ENCODE data around the gene HOXB6. TPM values are rescaled to one million over a fixed set of nuclear protein-coding genes. Genes with fewer than 3 reads are reported as not detected.

HOXB6 gene
- polyA plus RNA-seq, 1 donor from 2014 or later: not detected

DNA sequence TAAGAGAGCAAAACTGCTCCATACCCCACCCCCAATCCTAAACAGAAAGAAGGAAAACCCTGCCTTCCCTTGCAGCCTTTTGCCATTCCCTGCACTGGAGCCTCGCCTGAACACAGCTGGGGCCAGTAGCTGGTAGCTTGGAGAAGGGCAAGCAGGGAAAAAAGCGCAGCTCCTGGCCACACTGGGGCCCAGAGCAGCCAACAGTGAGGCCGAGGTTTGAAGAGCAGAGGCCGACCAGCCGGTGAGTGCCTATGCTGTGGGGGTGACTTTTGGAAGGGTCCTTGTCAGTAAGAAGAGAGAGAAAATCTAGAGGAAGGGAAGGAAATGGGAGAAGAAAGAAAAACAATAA is 24.6 kb upstream of the HOXB6 start:
- Mint-ChIP-seq H3K27ac (peak overlapping the region in 1 of 3 donors; percentile 26), H3K27me3 (peaks cover 55% of the 10 kb centered on the region), H3K36me3 (peaks cover 1% of the 10 kb centered on the region), H3K9me3 (peaks cover 0 to 4% (median 0%) of the 10 kb centered on the region in 3 donors), H3K4me1 (peaks cover 5% of the 10 kb centered on the region in 3 donors), H3K4me3 (no peak overlapping the region)

- Mint-ChIP-seq H3K9me3 (peaks cover 0 to 4% (median 0%) of the 10 kb centered on the region in 3 donors), H3K27me3 (peaks cover 56% of the 10 kb centered on the region), H3K4me3 (peak overlapping the region in 1 of 4 donors; percentile 48), H3K4me1 (peaks cover 5% of the 10 kb centered on the region in 3 donors), H3K27ac (peak overlapping the region in 2 of 3 donors; percentile 26 to 84), H3K36me3 (peaks cover 1% of the 10 kb centered on the region)
These were observed 24.0 kb upstream of the HOXB6 start for GRCh38 chr17:48628649-48629410.

DNA sequence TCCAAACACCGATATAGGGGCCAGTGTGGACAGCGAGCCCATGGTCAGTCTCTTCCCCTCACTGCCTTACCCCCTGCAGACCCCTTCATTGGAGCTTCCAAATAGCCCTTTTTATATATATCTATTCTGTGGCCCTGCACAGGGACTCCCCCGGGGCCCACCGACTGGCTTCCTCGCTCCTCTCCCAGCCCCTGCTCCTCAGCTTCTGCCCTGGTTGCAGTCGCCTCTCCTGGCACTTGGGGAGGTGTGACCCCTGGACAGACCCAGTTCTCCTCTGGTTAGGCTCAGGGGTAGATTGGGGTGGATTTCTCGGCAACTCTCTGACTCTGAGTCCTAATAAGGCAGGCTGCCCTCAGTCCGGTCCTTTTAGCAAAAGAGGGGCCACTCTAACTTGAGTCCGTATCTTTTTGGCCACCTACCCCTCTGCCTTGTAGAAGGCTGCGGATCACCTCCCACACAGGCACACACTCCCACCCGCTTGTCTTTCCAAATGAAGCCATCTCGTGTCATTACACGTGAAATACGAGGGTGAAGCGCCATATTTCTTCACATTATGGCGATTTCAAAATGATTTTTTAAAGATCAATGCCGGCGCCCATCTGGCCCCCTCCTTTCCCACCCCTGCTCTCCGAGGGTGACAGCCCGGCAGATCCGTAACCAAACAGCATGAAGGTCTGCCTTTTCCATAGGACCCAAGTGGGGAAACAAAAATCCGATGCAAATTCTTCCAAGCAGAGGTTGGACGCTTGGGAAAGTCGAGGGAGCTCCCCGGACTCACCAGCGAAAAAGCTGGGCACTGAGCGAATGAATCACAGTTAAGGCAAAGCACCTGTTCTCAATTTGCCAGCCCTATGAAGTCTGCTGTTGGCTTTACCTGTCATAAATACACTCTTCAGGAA is 23.1 kb upstream of the HOXB6 start:
- H3K9me3 Mint-ChIP-seq: peaks cover 0 to 4% (median 0%) of the 10 kb centered on the region in 3 donors
- H3K4me1 Mint-ChIP-seq: peaks cover 4 to 5% (median 5%) of the 10 kb centered on the region in 3 donors
- peaks cover 57% of the 10 kb centered on the region for H3K27me3 Mint-ChIP-seq
- H3K36me3 Mint-ChIP-seq: peaks cover under 1% of the 10 kb centered on the region
- H3K27ac Mint-ChIP-seq: peak overlapping the region in 2 of 3 donors; percentile 61 to 84
- peak overlapping the region in 3 of 4 donors; percentile 9 to 80 (median 48) for H3K4me3 Mint-ChIP-seq

DNA sequence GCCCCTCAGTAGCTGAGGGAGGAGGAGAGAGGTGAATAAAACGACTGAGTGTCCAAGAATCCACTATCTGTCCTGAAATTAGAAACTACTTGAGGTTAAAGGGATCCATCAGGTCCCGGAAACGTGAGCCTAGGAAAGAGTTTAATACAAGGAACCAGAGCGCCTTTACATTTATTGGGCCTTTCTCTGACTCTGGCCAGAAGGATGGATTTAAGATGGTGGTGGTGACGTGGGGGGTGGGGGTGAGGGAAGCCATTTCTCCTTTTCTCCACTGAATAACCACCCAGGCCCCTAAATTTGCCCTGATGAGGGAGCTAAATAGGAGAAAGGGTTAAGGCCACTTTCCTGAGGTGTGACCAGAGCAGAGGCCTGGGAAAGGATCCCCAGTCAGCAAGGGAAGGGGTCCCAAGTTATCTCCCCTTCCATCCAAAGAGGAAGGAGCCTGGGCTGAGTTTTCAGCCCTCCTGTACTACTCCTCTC is 22.4 kb upstream of the HOXB6 start:
- peaks cover 59% of the 10 kb centered on the region for H3K27me3 Mint-ChIP-seq
- H3K27ac Mint-ChIP-seq: peak overlapping the region in 1 of 3 donors; percentile 21
- H3K9me3 Mint-ChIP-seq: peaks cover 0 to 4% (median 0%) of the 10 kb centered on the region in 3 donors
- peak overlapping the region in 3 of 4 donors; percentile 45 to 80 (median 74) for H3K4me3 Mint-ChIP-seq
- H3K36me3 Mint-ChIP-seq: no peaks in the 10 kb centered on the region
- H3K4me1 Mint-ChIP-seq: peaks cover 0 to 5% (median 5%) of the 10 kb centered on the region in 3 donors

DNA sequence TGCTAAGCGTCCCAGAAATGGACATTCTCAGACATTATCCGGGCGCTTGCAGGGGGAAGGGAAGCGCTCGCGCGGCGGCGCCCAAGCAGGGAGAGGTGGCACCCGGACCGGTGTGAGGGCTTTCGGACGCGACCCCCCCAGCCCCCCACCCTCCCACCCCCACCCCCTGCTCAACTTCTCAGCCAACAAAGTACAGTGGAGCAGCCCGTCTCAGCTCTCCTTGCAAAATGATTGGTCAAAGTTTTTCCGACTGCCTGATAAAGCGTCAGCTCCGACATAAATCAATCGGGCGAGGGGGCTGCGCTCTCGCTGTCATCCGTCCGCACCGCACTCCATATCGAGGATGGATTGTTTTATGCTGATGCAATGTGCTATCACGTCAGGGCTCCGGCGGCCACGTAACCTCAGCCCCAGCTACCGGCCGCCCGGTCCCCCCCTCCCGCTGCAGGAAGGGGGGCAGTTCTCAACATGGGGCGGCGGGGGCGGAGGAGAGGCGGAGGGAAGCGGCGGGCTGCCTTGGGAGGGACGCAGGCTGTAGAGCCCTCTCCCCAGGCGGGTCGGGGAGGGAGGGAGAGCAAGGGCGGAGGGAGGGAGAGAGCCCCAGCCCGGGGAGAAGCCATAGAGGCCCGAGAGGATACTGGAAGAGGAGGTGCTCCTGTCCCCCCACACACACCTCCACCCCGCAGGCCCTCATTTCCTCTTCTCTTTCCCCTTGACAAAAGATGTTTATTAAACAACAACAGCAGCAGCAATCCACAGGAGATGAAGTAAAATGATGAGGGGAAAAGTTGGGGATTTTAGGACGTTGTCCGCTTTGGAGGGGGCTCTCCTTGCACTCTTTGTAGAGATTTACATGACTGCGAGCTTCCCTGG is 21.7 kb upstream of the HOXB6 start, which contains the start of gene HOXB9:
TSS of gene HOXB9 (minus strand) at position 114 of the 873 bp plus-strand sequence. CDS start at position 25, 89 bp downstream.
- H3K4me3 Mint-ChIP-seq: peak within 1 kb of the TSS; percentile 74 to 93 (median 83)
- H3K4me1 Mint-ChIP-seq: peaks cover 0 to 5% (median 5%) of the 10 kb centered on the region in 3 donors
- H3K36me3 Mint-ChIP-seq: no peaks in the 10 kb centered on the region
- H3K9me3 Mint-ChIP-seq: peaks cover 0 to 4% (median 0%) of the 10 kb centered on the region in 3 donors
- peak within 1 kb of the TSS; percentile 32 to 74 (median 71) for H3K27ac Mint-ChIP-seq
- peaks cover 61% of the 10 kb centered on the region for H3K27me3 Mint-ChIP-seq

DNA sequence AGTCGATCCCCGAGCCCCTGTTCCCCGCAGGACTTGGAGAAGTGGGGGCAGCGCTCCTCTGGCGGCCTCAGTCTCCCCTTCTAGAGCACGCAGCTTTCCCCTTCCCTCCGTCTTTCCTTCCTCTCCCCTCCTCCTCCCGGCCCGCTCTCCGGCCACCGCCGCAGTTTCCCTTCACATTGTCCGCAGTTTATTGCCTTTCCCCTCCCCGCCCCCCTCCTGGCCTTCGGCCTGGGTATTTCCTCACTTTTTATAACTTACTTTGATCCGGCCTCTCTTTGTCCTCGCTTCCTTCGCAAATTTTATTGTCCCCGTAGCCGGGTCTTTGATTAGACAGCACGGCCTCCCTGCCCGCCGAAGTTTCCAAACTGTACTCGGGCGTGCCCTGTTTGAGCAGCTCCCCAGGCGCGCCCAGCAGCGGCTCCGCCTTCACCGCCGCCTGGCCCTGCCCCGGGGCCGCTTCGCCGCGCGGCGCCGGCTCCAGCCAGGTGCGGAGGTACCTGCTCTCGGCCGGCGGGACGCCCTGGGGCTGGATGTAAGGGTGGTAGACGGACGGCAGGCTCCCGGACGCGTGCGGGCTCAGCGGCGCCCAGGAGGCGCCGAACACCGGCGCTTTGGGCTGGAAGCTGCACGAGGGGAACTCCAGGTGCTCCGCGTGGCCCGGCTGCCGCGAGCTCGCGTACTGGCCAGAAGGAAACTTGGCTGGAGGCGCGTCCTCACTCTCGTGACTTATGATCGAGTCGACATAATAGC is 20.9 kb upstream of the HOXB6 start:
- Mint-ChIP-seq H3K27ac (peak overlapping the region; percentile 32 to 74 (median 39)), H3K4me3 (peak overlapping the region; percentile 74 to 93 (median 83)), H3K9me3 (peaks cover 0 to 4% (median 0%) of the 10 kb centered on the region in 3 donors), H3K36me3 (peaks cover 1% of the 10 kb centered on the region), H3K4me1 (peaks cover 0 to 5% (median 5%) of the 10 kb centered on the region in 3 donors), H3K27me3 (peaks cover 67% of the 10 kb centered on the region)

DNA sequence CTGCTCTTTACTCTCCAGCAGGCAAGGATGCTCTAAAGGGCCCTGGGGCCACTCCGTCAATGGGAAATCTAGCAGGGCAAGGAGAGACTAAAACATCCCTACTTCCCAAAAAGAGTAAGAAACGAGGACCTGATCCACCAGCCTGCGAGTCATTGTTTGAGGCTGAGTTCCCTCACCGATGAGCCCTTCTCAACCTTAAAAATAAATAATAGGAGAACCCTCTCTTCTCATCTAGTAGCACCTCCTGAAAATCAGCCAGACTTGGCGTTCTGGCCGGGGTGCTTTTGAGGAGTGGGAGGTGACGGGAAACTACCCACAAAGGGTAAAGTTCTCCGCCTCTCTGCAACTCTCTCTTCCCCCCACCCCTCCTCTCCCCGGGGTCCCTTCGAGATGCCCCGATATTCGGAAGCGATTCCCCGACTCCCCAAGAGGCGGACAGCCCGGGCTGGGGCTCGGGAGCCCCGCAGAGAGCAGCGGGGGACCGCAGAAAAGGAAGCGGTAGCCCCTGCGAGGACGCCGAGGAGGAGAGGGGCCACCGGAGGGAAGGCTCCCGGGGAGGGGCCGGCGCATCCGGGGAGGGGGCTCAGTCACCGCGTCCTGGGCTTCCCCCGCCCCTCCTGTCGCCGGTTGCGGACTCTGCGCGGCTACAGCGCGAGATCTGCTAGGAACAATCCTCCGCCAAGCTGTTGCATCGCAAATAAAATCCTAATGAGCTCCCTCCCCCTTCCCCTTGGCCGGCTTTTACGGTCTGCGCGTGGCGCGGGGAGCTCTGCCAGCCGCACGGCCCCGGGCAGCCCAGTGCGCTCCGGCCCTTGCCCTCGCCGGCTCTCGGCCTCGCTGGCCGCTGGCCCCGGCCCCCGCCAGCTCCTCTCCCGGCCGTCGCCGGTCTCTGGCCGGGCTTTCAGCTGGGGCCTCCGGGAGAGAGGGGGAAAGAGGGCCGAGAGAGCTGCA is 20.0 kb upstream of the HOXB6 start:
- Mint-ChIP-seq H3K27ac (peak overlapping the region in 2 of 3 donors; percentile 64 to 76), H3K4me3 (peak overlapping the region; percentile 41 to 90 (median 70)), H3K27me3 (peaks cover 73% of the 10 kb centered on the region), H3K4me1 (peaks cover 0 to 5% (median 5%) of the 10 kb centered on the region in 3 donors), H3K36me3 (peaks cover 1% of the 10 kb centered on the region), H3K9me3 (peaks cover 0 to 4% (median 0%) of the 10 kb centered on the region in 3 donors)

DNA sequence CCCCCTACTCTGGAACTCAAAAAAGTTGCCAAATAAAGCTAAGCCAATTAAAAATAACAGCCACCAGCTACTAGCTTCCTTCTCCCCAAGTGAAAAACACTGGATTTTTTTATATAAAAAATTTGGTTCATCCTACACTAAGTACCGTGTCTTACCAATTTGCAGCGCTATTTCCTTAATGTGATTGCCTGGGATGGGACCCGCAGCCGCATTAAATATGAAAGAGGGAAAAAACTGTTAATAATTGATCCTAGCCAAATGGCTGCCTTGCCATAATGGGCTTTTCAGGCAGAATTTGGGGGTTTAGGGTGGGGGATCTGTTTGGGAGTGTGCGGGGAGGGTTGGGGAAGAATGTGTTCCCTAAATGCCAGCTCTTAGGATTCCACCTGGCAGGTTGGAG is 19.3 kb upstream of the HOXB6 start:
- peaks cover 72% of the 10 kb centered on the region for H3K27me3 Mint-ChIP-seq
- H3K27ac Mint-ChIP-seq: peak overlapping the region in 1 of 3 donors; percentile 64
- H3K4me1 Mint-ChIP-seq: peaks cover 0 to 5% (median 5%) of the 10 kb centered on the region in 3 donors
- H3K4me3 Mint-ChIP-seq: peak overlapping the region in 2 of 4 donors; percentile 58 to 82
- peaks cover 1% of the 10 kb centered on the region for H3K36me3 Mint-ChIP-seq
- H3K9me3 Mint-ChIP-seq: peaks cover 0 to 4% (median 0%) of the 10 kb centered on the region in 3 donors

GRCh38 chr17:48623583-48623982 is 18.8 kb upstream of the HOXB6 start:
- H3K4me3 Mint-ChIP-seq: peak overlapping the region in 1 of 4 donors; percentile 58

DNA sequence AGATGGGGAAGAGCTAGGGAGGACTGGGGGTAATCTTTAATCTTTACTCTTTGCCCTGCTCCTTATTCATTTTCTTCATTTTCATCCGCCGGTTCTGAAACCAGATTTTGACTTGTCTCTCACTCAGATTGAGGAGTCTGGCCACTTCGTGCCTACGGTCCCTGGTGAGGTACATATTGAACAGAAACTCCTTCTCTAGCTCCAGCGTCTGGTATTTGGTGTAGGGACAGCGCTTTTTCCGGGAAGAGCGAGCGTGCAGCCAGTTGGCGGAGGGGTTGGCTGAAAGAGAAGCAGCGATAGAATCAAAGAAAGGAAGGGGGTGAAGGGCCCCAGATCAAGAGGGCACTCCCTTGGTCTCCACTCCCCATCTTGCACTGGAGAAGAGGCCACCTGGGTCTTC is 18.1 kb upstream of the HOXB6 start:
- Mint-ChIP-seq H3K4me3 (peak overlapping the region in 2 of 4 donors; percentile 61 to 64), H3K4me1 (peaks cover 5 to 10% (median 6%) of the 10 kb centered on the region in 3 donors), H3K36me3 (peaks cover 1% of the 10 kb centered on the region), H3K27ac (peak overlapping the region in 2 of 3 donors; percentile 6 to 66), H3K27me3 (peaks cover 73% of the 10 kb centered on the region), H3K9me3 (peaks cover 0 to 4% (median 0%) of the 10 kb centered on the region in 3 donors)

More at GRCh38 chr17:48623583-48623982, 18.8 kb upstream of the HOXB6 start:
- H3K36me3 Mint-ChIP-seq: peaks cover 1% of the 10 kb centered on the region
- H3K4me1 Mint-ChIP-seq: peaks cover 2 to 6% (median 5%) of the 10 kb centered on the region in 3 donors
- H3K27me3 Mint-ChIP-seq: peaks cover 72% of the 10 kb centered on the region
- H3K27ac Mint-ChIP-seq: peak overlapping the region in 1 of 3 donors; percentile 66
- peaks cover 0 to 4% (median 0%) of the 10 kb centered on the region in 3 donors for H3K9me3 Mint-ChIP-seq

GRCh38 chr17:48621410-48622392 is 16.9 kb upstream of the HOXB6 start:
- peaks cover 1% of the 10 kb centered on the region for H3K36me3 Mint-ChIP-seq
- peaks cover 0 to under 1% (median 0%) of the 10 kb centered on the region in 3 donors for H3K9me3 Mint-ChIP-seq
- peaks cover 6 to 12% (median 8%) of the 10 kb centered on the region in 3 donors for H3K4me1 Mint-ChIP-seq
- H3K27me3 Mint-ChIP-seq: peaks cover 75% of the 10 kb centered on the region
- H3K27ac Mint-ChIP-seq: peak overlapping the region in 2 of 3 donors; percentile 66 to 71
- H3K4me3 Mint-ChIP-seq: peak overlapping the region in 1 of 4 donors; percentile 64

Measured in IgD-negative memory B cell (primary cell).